H1 (cell line): ENCODE data around the gene RBM38. TPM values are rescaled to one million over a fixed set of nuclear protein-coding genes. Genes with fewer than 3 reads are reported as not detected.

Experiments used
- CTCF ChIA-PET: fragments of 300-600 bp; sonication (Branson Sonifier 250); formaldehyde crosslinking; loops from one replicate; lab custom pipeline; 2021; ENCODE audit not compliant: partially characterized antibody; lab: Charles Lee
- POLR2A ChIA-PET: fragments of 300-600 bp; sonication (Branson Sonifier 250); formaldehyde crosslinking; loops from one replicate; lab custom pipeline; 2021; ENCODE audit warnings: inconsistent platforms; ENCODE audit not compliant: partially characterized antibody; lab: Charles Lee
- DNase-seq, 2 experiments: peaks; one replicate each; pipeline versions ENCODE4 v3.0.0 to v3.0.0-alpha.2; 2010 to 2022; ENCODE audit warnings: low spot score in 2 of 2, low read depth in 1 of 2, mixed read lengths in 1 of 2
- FAIRE-seq: peaks from 2 replicates; lab custom pipeline; 2011; peaks lifted over from hg19 to GRCh38; lab: Jason Lieb, UNC
- H2AFZ ChIP-seq: 2 replicates; pipeline ENCODE4 v1.8.1; 2012; ENCODE audit warnings: low read length, inconsistent platforms
- H2AK5ac ChIP-seq: 2 replicates; pipeline ENCODE4 v1.6.1; 2013; ENCODE audit warnings: low read depth, low read length
- H2BK120ac ChIP-seq: replicated peaks from 2 replicates; pipeline ENCODE3; 2013; ENCODE audit warnings: low read depth, low read length, inconsistent platforms
- H2BK12ac ChIP-seq: 2 replicates; pipeline ENCODE4 v1.6.1; 2013; ENCODE audit warnings: low read depth, low read length
- H2BK15ac ChIP-seq: 2 replicates; pipeline ENCODE4 v1.6.1; 2013; ENCODE audit warnings: low read length
- H2BK20ac ChIP-seq: 2 replicates; pipeline ENCODE4 v1.6.1; 2013; ENCODE audit warnings: low read length
- H2BK5ac ChIP-seq: 2 replicates; pipeline ENCODE4 v1.6.1; 2013; ENCODE audit warnings: low read depth, low read length
- H3K14ac ChIP-seq: 2 replicates; pipeline ENCODE4 v1.6.1; 2013; ENCODE audit warnings: inconsistent platforms; ENCODE audit not compliant: insufficient read length
- H3K18ac ChIP-seq: 2 replicates; pipeline ENCODE4 v1.6.1; 2013; ENCODE audit warnings: low read length; ENCODE audit errors: extremely low read depth
- H3K23ac ChIP-seq: 2 replicates; pipeline ENCODE4 v1.6.1; 2013; ENCODE audit warnings: inconsistent platforms; ENCODE audit not compliant: insufficient read length
- H3K23me2 ChIP-seq: 2 replicates; pipeline ENCODE4 v1.6.1; 2013; ENCODE audit warnings: low read depth, low read length
- H3K27ac ChIP-seq: 2 replicates; pipeline ENCODE4 v1.6.1; 2011; ENCODE audit warnings: low read depth, low read length, inconsistent platforms
- H3K27me3 ChIP-seq, 4 experiments: replicated peaks in 1 of 4; 1 replicate in 1 of 4; 2 replicates in 3 of 4; pipeline versions ENCODE4 v1.6.1 to v1.8.1; 2011 to 2013; ENCODE audit warnings: low read length in 3 of 4, mild to moderate bottlenecking in 3 of 4, inconsistent platforms in 2 of 4, mixed read lengths in 2 of 4, moderate library complexity in 1 of 4; ENCODE audit not compliant: control insufficient read depth in 3 of 4, insufficient read depth in 3 of 4; ENCODE audit errors: extremely low read depth in 1 of 4
- H3K36me3 ChIP-seq, 4 experiments: 2 replicates each; pipeline versions ENCODE4 v1.6.1 to v1.8.1; 2011 to 2013; ENCODE audit warnings: mild to moderate bottlenecking in 4 of 4, low read length in 3 of 4, moderate library complexity in 2 of 4, control low read depth in 1 of 4, inconsistent platforms in 1 of 4; ENCODE audit not compliant: insufficient read depth in 4 of 4, control insufficient read depth in 2 of 4
- H3K4ac ChIP-seq: replicated peaks from 2 replicates; pipeline ENCODE3; 2013; ENCODE audit warnings: low read length, low read depth, mixed read lengths, inconsistent platforms; ENCODE audit not compliant: insufficient read length
- H3K4me1 ChIP-seq, 4 experiments: replicated peaks in 1 of 4; 1 replicate in 1 of 4; 2 replicates in 3 of 4; pipeline versions ENCODE4 v1.6.1 to v1.8.1; 2011 to 2013; ENCODE audit warnings: low read length in 3 of 4, inconsistent platforms in 2 of 4, mixed read lengths in 1 of 4; ENCODE audit not compliant: insufficient read depth in 4 of 4, control insufficient read depth in 3 of 4
- H3K4me2 ChIP-seq, 2 experiments: 2 replicates each; pipeline versions ENCODE4 v1.6.1 to v1.8.1; 2011 to 2013; ENCODE audit warnings: low read depth in 2 of 2, low read length in 2 of 2, control low read depth in 1 of 2, inconsistent platforms in 1 of 2, mild to moderate bottlenecking in 1 of 2; ENCODE audit not compliant: insufficient read depth in 1 of 2
- H3K4me3 ChIP-seq, 4 experiments: fragments of 200-600, 300-600 bp in 1 of 4; sonication (generic), shearing (Covaris generic), sonication (Bioruptor Twin) in 1 of 4; 2 replicates each; pipeline versions ENCODE4 v1.5.1 to v1.8.1; 2011 to 2016; ENCODE audit warnings: low read length in 4 of 4, low read depth in 3 of 4, control low read depth in 2 of 4, inconsistent platforms in 2 of 4, mild to moderate bottlenecking in 2 of 4, mixed read lengths in 1 of 4, moderate library complexity in 1 of 4; ENCODE audit not compliant: insufficient read depth in 2 of 4; ENCODE audit errors: extremely low read depth in 1 of 4
- H3K56ac ChIP-seq: replicated peaks from 2 replicates; pipeline ENCODE3; 2013; ENCODE audit warnings: low read depth, mild to moderate bottlenecking, mixed read lengths, low read length, inconsistent platforms; ENCODE audit not compliant: insufficient read length
- H3K79me1 ChIP-seq: 2 replicates; pipeline ENCODE4 v1.6.1; 2013; ENCODE audit warnings: low read depth, low read length, control low read depth
- H3K79me2 ChIP-seq, 2 experiments: 2 replicates each; pipeline versions ENCODE4 v1.6.1 to v1.8.1; 2012 to 2013; ENCODE audit warnings: low read length in 2 of 2, mild to moderate bottlenecking in 2 of 2, inconsistent platforms in 1 of 2; ENCODE audit not compliant: insufficient read depth in 2 of 2, control insufficient read depth in 1 of 2
- H3K9ac ChIP-seq, 4 experiments: replicated peaks in 1 of 4; 1 replicate in 1 of 4; 2 replicates in 3 of 4; pipeline versions ENCODE4 v1.6.1 to v1.8.1; 2011 to 2013; ENCODE audit warnings: low read depth in 3 of 4, low read length in 3 of 4, control low read depth in 2 of 4, mild to moderate bottlenecking in 2 of 4, moderate library complexity in 2 of 4, inconsistent platforms in 1 of 4; ENCODE audit errors: extremely low read depth in 1 of 4
- H3K9me3 ChIP-seq, 2 experiments: 2 replicates each; pipeline versions ENCODE4 v1.6.1 to v1.8.1; 2012 to 2013; ENCODE audit warnings: mild to moderate bottlenecking in 2 of 2, moderate library complexity in 2 of 2, control low read depth in 1 of 2, inconsistent platforms in 1 of 2, low read depth in 1 of 2, low read length in 1 of 2, mixed read lengths in 1 of 2; ENCODE audit not compliant: insufficient read depth in 2 of 2
- H4K20me1 ChIP-seq, 2 experiments: replicated peaks in 1 of 2; 2 replicates each; pipeline versions ENCODE3 to v1.8.1; 2011 to 2013; ENCODE audit warnings: inconsistent platforms in 2 of 2, low read length in 2 of 2, mild to moderate bottlenecking in 1 of 2; ENCODE audit not compliant: insufficient read depth in 2 of 2, control insufficient read depth in 1 of 2
- H4K5ac ChIP-seq: 2 replicates; pipeline ENCODE4 v1.6.1; 2013; ENCODE audit warnings: low read length, low read depth, mixed read lengths, inconsistent platforms; ENCODE audit not compliant: insufficient read length
- H4K8ac ChIP-seq: 2 replicates; pipeline ENCODE4 v1.8.0; 2013; ENCODE audit warnings: mild to moderate bottlenecking, moderate library complexity, low read length, inconsistent platforms; ENCODE audit not compliant: insufficient read depth; ENCODE audit errors: extremely low read depth
- H4K91ac ChIP-seq: replicated peaks from 2 replicates; pipeline ENCODE3; 2013; ENCODE audit warnings: low read length, mixed read lengths, inconsistent platforms; ENCODE audit not compliant: insufficient read length
- HDAC2 ChIP-seq, 2 experiments: fragments of 300-600 bp in 1 of 2; sonication (generic) in 1 of 2; IDR thresholded peaks; 2 replicates each; pipeline ENCODE4 v1.6.1; 2011 to 2012; ENCODE audit warnings: low read depth in 2 of 2, low read length in 2 of 2, mild to moderate bottlenecking in 2 of 2, moderate library complexity in 2 of 2, borderline replicate concordance in 1 of 2, inconsistent platforms in 1 of 2
- KDM1A ChIP-seq: fragments of 200-600, 300-600 bp; sonication (generic); IDR thresholded peaks from 2 replicates; pipeline ENCODE4 v1.7.1; 2016; ENCODE audit warnings: mild to moderate bottlenecking, low read length, borderline replicate concordance
- SRF ChIP-seq: IDR thresholded peaks from 2 replicates; pipeline ENCODE4 v1.6.1; 2011; ENCODE audit warnings: mild to moderate bottlenecking, low read depth, low read length, moderate library complexity
- WGBS, 2 experiments: shearing (Covaris generic) in 1 of 2; methylation state at CpG; one replicate each; pipeline versions ENCODE4 v1.1.6 to v1.1.7; 2013 to 2015; ENCODE audit warnings: low lambda C conversion rate in 2 of 2, mixed read lengths in 2 of 2, inconsistent platforms in 1 of 2, low coverage in 1 of 2, missing lambda C conversion rate in 1 of 2; ENCODE audit not compliant: insufficient replicate concordance in 2 of 2, insufficient coverage in 1 of 2, insufficient read length in 1 of 2; ENCODE audit errors: extremely low coverage in 1 of 2, missing lambda C conversion rate in 1 of 2; 5-methylcytosine and 5-hydroxymethylcytosine counted together
- polyA plus RNA-seq, 7 experiments: library from polyadenylated mRNA; depleted of rRNA in 3 of 7; stranded (reverse) in 5 of 7; unstranded in 2 of 7; fragments of >200 nt in 5 of 7; fragments of 200-250 nt in 2 of 7; gene quantifications; 1 replicate in 5 of 7; 2 replicates in 1 of 7; 4 replicates in 1 of 7; pipeline versions ENCODE4 v1.2.1 to v1.2.3, GENCODE V29; 2011 to 2013; ENCODE audit warnings: missing spikeins in 2 of 7, mixed read lengths in 2 of 7
- total RNA-seq: library from RNA; stranded (reverse); fragmentation: NEBNext Ultra II Directional; extraction: Animal tissue kit (Norgen Biotek cat#: 25700); gene quantifications from 2 replicates; pipeline ENCODE4 v1.2.1, GENCODE V29; 2021

The RBM38 gene
- total and polyA plus RNA-seq, 2 of the 8 experiments (the other 6 are each of a cell fraction or from before 2014, with no cell fraction given) = 57.7 to 109 TPM

GRCh38 chr20:57441510-57442154, 50.4 kb downstream of the RBM38 start:
- ChIA-PET CTCF (interaction anchor here (0.7 to 2.3 kb wide), 6 partner anchors 12 to 75 kb away, joined by 3 to 5 read pairs (median 4); no protein-coding TSS in a partner anchor), POLR2A (interaction anchor here (0.7 to 1.8 kb wide), 3 partner anchors 32 to 58 kb away, joined by 3 to 7 read pairs (median 3); no protein-coding TSS in a partner anchor)
- Histone ChIP-seq H2AFZ (0 out of 2 replicates have a peak overlapping the region, but pooled peaks have one; percentile 36), H3K27me3 (0 out of 7 replicates have a peak, but pooled peaks cover 0 to 3% (median 0%) of the 10 kb centered on the region in 4 experiments), H2BK20ac (no peak overlapping the region), H3K4me1 (peaks cover 0 to 16% (median 8%) of the 10 kb centered on the region in 4 experiments; a peak in 5 of 7 replicates), H3K18ac (no peak overlapping the region), H3K4me2 (no peak overlapping the region), H3K4me3 (no peak overlapping the region), H3K79me1 (no peaks in the 10 kb centered on the region; the same call in 1 of the 2 replicates), H3K27ac (no peak overlapping the region), H3K79me2 (no peaks in the 10 kb centered on the region), H4K5ac (no peak overlapping the region), H4K8ac (peak overlapping the region; percentile 51; the same call in 1 of the 2 replicates), H3K4ac (no peak overlapping the region), H2BK12ac (no peak overlapping the region), H2BK120ac (no peak overlapping the region), H3K9ac (no peak overlapping the region), H3K36me3 (no peaks in the 10 kb centered on the region), H3K9me3 (no peaks in the 10 kb centered on the region)
- no peak for DNase-seq
- no peak for TF ChIP-seq SRF
- TF ChIP-seq KDM1A = peak; percentile 89; the same call in 1 of the 2 replicates
- peak in 1 of 2 experiments; percentile 32; a peak in 1 of 4 replicates for TF ChIP-seq HDAC2 (IDR thresholded peaks at IDR 0.05; ENCODE audit: borderline replicate concordance in 1 of 2, low read depth in 2 of 2, low read length in 2 of 2)
- TF ChIP-seq, all 59 proteins: peak for 2
- no peak for FAIRE-seq
- H2AK5ac ChIP-seq = no peak overlapping the region
- H3K56ac ChIP-seq = no peak overlapping the region
- H2BK15ac ChIP-seq = no peak overlapping the region
- H3K23ac ChIP-seq = no peak overlapping the region
- 90% methylated on average over 15 of the region's 16 CpGs; no CpG with 5 or more reads in 1 of the 2 experiments for WGBS, 2 experiments
- no peaks in the 10 kb centered on the region for H3K23me2 ChIP-seq
- H3K14ac ChIP-seq = no peak overlapping the region
- no peaks in the 10 kb centered on the region for H4K20me1 ChIP-seq
- no peak overlapping the region for H4K91ac ChIP-seq
- H2BK5ac ChIP-seq = no peak overlapping the region
